H1 (cell line): Measurements from ENCODE around the gene CTDP1. TPM values are rescaled to one million over a fixed set of nuclear protein-coding genes. Genes with fewer than 3 reads are reported as not detected.
A peak's percentile ranks its signal among the peaks of the same experiment; 100 is the strongest.

Experiments used
- CTCF ChIA-PET: fragments of 300-600 bp; sonication (Branson Sonifier 250); formaldehyde crosslinking; loops from one replicate; lab custom pipeline; 2021; ENCODE audit not compliant: partially characterized antibody; lab: Charles Lee
- POLR2A ChIA-PET: fragments of 300-600 bp; sonication (Branson Sonifier 250); formaldehyde crosslinking; loops from one replicate; lab custom pipeline; 2021; ENCODE audit warnings: inconsistent platforms; ENCODE audit not compliant: partially characterized antibody; lab: Charles Lee
- DNase-seq, 2 experiments: peaks; one replicate each; pipeline versions ENCODE4 v3.0.0 to v3.0.0-alpha.2; 2010 to 2022; ENCODE audit warnings: low spot score in 2 of 2, low read depth in 1 of 2, mixed read lengths in 1 of 2
- FAIRE-seq: peaks from 2 replicates; lab custom pipeline; 2011; peaks lifted over from hg19 to GRCh38; lab: Jason Lieb, UNC
- H2AFZ ChIP-seq: 2 replicates; pipeline ENCODE4 v1.8.1; 2012; ENCODE audit warnings: low read length, inconsistent platforms
- H2AK5ac ChIP-seq: 2 replicates; pipeline ENCODE4 v1.6.1; 2013; ENCODE audit warnings: low read depth, low read length
- H2BK120ac ChIP-seq: replicated peaks from 2 replicates; pipeline ENCODE3; 2013; ENCODE audit warnings: low read depth, low read length, inconsistent platforms
- H2BK12ac ChIP-seq: 2 replicates; pipeline ENCODE4 v1.6.1; 2013; ENCODE audit warnings: low read depth, low read length
- H2BK15ac ChIP-seq: 2 replicates; pipeline ENCODE4 v1.6.1; 2013; ENCODE audit warnings: low read length
- H2BK20ac ChIP-seq: 2 replicates; pipeline ENCODE4 v1.6.1; 2013; ENCODE audit warnings: low read length
- H2BK5ac ChIP-seq: 2 replicates; pipeline ENCODE4 v1.6.1; 2013; ENCODE audit warnings: low read depth, low read length
- H3K14ac ChIP-seq: 2 replicates; pipeline ENCODE4 v1.6.1; 2013; ENCODE audit warnings: inconsistent platforms; ENCODE audit not compliant: insufficient read length
- H3K18ac ChIP-seq: 2 replicates; pipeline ENCODE4 v1.6.1; 2013; ENCODE audit warnings: low read length; ENCODE audit errors: extremely low read depth
- H3K23ac ChIP-seq: 2 replicates; pipeline ENCODE4 v1.6.1; 2013; ENCODE audit warnings: inconsistent platforms; ENCODE audit not compliant: insufficient read length
- H3K23me2 ChIP-seq: 2 replicates; pipeline ENCODE4 v1.6.1; 2013; ENCODE audit warnings: low read depth, low read length
- H3K27ac ChIP-seq: 2 replicates; pipeline ENCODE4 v1.6.1; 2011; ENCODE audit warnings: low read depth, low read length, inconsistent platforms
- H3K27me3 ChIP-seq, 4 experiments: replicated peaks in 1 of 4; 1 replicate in 1 of 4; 2 replicates in 3 of 4; pipeline versions ENCODE4 v1.6.1 to v1.8.1; 2011 to 2013; ENCODE audit warnings: low read length in 3 of 4, mild to moderate bottlenecking in 3 of 4, inconsistent platforms in 2 of 4, mixed read lengths in 2 of 4, moderate library complexity in 1 of 4; ENCODE audit not compliant: control insufficient read depth in 3 of 4, insufficient read depth in 3 of 4; ENCODE audit errors: extremely low read depth in 1 of 4
- H3K36me3 ChIP-seq, 4 experiments: 2 replicates each; pipeline versions ENCODE4 v1.6.1 to v1.8.1; 2011 to 2013; ENCODE audit warnings: mild to moderate bottlenecking in 4 of 4, low read length in 3 of 4, moderate library complexity in 2 of 4, control low read depth in 1 of 4, inconsistent platforms in 1 of 4; ENCODE audit not compliant: insufficient read depth in 4 of 4, control insufficient read depth in 2 of 4
- H3K4ac ChIP-seq: replicated peaks from 2 replicates; pipeline ENCODE3; 2013; ENCODE audit warnings: low read length, low read depth, mixed read lengths, inconsistent platforms; ENCODE audit not compliant: insufficient read length
- H3K4me1 ChIP-seq, 4 experiments: replicated peaks in 1 of 4; 1 replicate in 1 of 4; 2 replicates in 3 of 4; pipeline versions ENCODE4 v1.6.1 to v1.8.1; 2011 to 2013; ENCODE audit warnings: low read length in 3 of 4, inconsistent platforms in 2 of 4, mixed read lengths in 1 of 4; ENCODE audit not compliant: insufficient read depth in 4 of 4, control insufficient read depth in 3 of 4
- H3K4me2 ChIP-seq, 2 experiments: 2 replicates each; pipeline versions ENCODE4 v1.6.1 to v1.8.1; 2011 to 2013; ENCODE audit warnings: low read depth in 2 of 2, low read length in 2 of 2, control low read depth in 1 of 2, inconsistent platforms in 1 of 2, mild to moderate bottlenecking in 1 of 2; ENCODE audit not compliant: insufficient read depth in 1 of 2
- H3K4me3 ChIP-seq, 4 experiments: fragments of 200-600, 300-600 bp in 1 of 4; sonication (generic), shearing (Covaris generic), sonication (Bioruptor Twin) in 1 of 4; 2 replicates each; pipeline versions ENCODE4 v1.5.1 to v1.8.1; 2011 to 2016; ENCODE audit warnings: low read length in 4 of 4, low read depth in 3 of 4, control low read depth in 2 of 4, inconsistent platforms in 2 of 4, mild to moderate bottlenecking in 2 of 4, mixed read lengths in 1 of 4, moderate library complexity in 1 of 4; ENCODE audit not compliant: insufficient read depth in 2 of 4; ENCODE audit errors: extremely low read depth in 1 of 4
- H3K56ac ChIP-seq: replicated peaks from 2 replicates; pipeline ENCODE3; 2013; ENCODE audit warnings: low read depth, mild to moderate bottlenecking, mixed read lengths, low read length, inconsistent platforms; ENCODE audit not compliant: insufficient read length
- H3K79me1 ChIP-seq: 2 replicates; pipeline ENCODE4 v1.6.1; 2013; ENCODE audit warnings: low read depth, low read length, control low read depth
- H3K79me2 ChIP-seq, 2 experiments: 2 replicates each; pipeline versions ENCODE4 v1.6.1 to v1.8.1; 2012 to 2013; ENCODE audit warnings: low read length in 2 of 2, mild to moderate bottlenecking in 2 of 2, inconsistent platforms in 1 of 2; ENCODE audit not compliant: insufficient read depth in 2 of 2, control insufficient read depth in 1 of 2
- H3K9ac ChIP-seq, 4 experiments: replicated peaks in 1 of 4; 1 replicate in 1 of 4; 2 replicates in 3 of 4; pipeline versions ENCODE4 v1.6.1 to v1.8.1; 2011 to 2013; ENCODE audit warnings: low read depth in 3 of 4, low read length in 3 of 4, control low read depth in 2 of 4, mild to moderate bottlenecking in 2 of 4, moderate library complexity in 2 of 4, inconsistent platforms in 1 of 4; ENCODE audit errors: extremely low read depth in 1 of 4
- H3K9me3 ChIP-seq, 2 experiments: 2 replicates each; pipeline versions ENCODE4 v1.6.1 to v1.8.1; 2012 to 2013; ENCODE audit warnings: mild to moderate bottlenecking in 2 of 2, moderate library complexity in 2 of 2, control low read depth in 1 of 2, inconsistent platforms in 1 of 2, low read depth in 1 of 2, low read length in 1 of 2, mixed read lengths in 1 of 2; ENCODE audit not compliant: insufficient read depth in 2 of 2
- H4K20me1 ChIP-seq, 2 experiments: replicated peaks in 1 of 2; 2 replicates each; pipeline versions ENCODE3 to v1.8.1; 2011 to 2013; ENCODE audit warnings: inconsistent platforms in 2 of 2, low read length in 2 of 2, mild to moderate bottlenecking in 1 of 2; ENCODE audit not compliant: insufficient read depth in 2 of 2, control insufficient read depth in 1 of 2
- H4K5ac ChIP-seq: 2 replicates; pipeline ENCODE4 v1.6.1; 2013; ENCODE audit warnings: low read length, low read depth, mixed read lengths, inconsistent platforms; ENCODE audit not compliant: insufficient read length
- H4K8ac ChIP-seq: 2 replicates; pipeline ENCODE4 v1.8.0; 2013; ENCODE audit warnings: mild to moderate bottlenecking, moderate library complexity, low read length, inconsistent platforms; ENCODE audit not compliant: insufficient read depth; ENCODE audit errors: extremely low read depth
- H4K91ac ChIP-seq: replicated peaks from 2 replicates; pipeline ENCODE3; 2013; ENCODE audit warnings: low read length, mixed read lengths, inconsistent platforms; ENCODE audit not compliant: insufficient read length
- GABPA ChIP-seq: IDR thresholded peaks from 2 replicates; pipeline ENCODE4 v1.6.1; 2011; ENCODE audit warnings: mild to moderate bottlenecking, low read length, moderate library complexity, borderline replicate concordance; ENCODE audit not compliant: insufficient read depth
- NANOG ChIP-seq: IDR thresholded peaks from 2 replicates; pipeline ENCODE4 v1.6.1; 2011; ENCODE audit warnings: low read length, low read depth, mild to moderate bottlenecking, inconsistent platforms; ENCODE audit not compliant: insufficient read depth, poor library complexity, severe bottlenecking
- RBBP5 ChIP-seq: IDR thresholded peaks from 2 replicates; pipeline ENCODE4 v1.7.1; 2012; ENCODE audit warnings: low read depth, mild to moderate bottlenecking, inconsistent platforms, low read length, moderate library complexity, borderline replicate concordance
- SAP30 ChIP-seq: fragments of 300-600 bp; sonication (generic); IDR thresholded peaks from 2 replicates; pipeline ENCODE4 v1.7.1; 2012; ENCODE audit warnings: low read length, moderate library complexity, mild to moderate bottlenecking, inconsistent platforms; ENCODE audit not compliant: insufficient read depth, insufficient replicate concordance
- SRF ChIP-seq: IDR thresholded peaks from 2 replicates; pipeline ENCODE4 v1.6.1; 2011; ENCODE audit warnings: mild to moderate bottlenecking, low read depth, low read length, moderate library complexity
- ZNF274 ChIP-seq: IDR thresholded peaks from 2 replicates; pipeline ENCODE4 v1.7.0; 2012; ENCODE audit warnings: low read length, borderline replicate concordance; ENCODE audit errors: extremely low read depth
- WGBS, 2 experiments: shearing (Covaris generic) in 1 of 2; methylation state at CpG; one replicate each; pipeline versions ENCODE4 v1.1.6 to v1.1.7; 2013 to 2015; ENCODE audit warnings: low lambda C conversion rate in 2 of 2, mixed read lengths in 2 of 2, inconsistent platforms in 1 of 2, low coverage in 1 of 2, missing lambda C conversion rate in 1 of 2; ENCODE audit not compliant: insufficient replicate concordance in 2 of 2, insufficient coverage in 1 of 2, insufficient read length in 1 of 2; ENCODE audit errors: extremely low coverage in 1 of 2, missing lambda C conversion rate in 1 of 2; 5-methylcytosine and 5-hydroxymethylcytosine counted together
- polyA plus RNA-seq, 7 experiments: library from polyadenylated mRNA; depleted of rRNA in 3 of 7; stranded (reverse) in 5 of 7; unstranded in 2 of 7; fragments of >200 nt in 5 of 7; fragments of 200-250 nt in 2 of 7; gene quantifications; 1 replicate in 5 of 7; 2 replicates in 1 of 7; 4 replicates in 1 of 7; pipeline versions ENCODE4 v1.2.1 to v1.2.3, GENCODE V29; 2011 to 2013; ENCODE audit warnings: missing spikeins in 2 of 7, mixed read lengths in 2 of 7
- total RNA-seq: library from RNA; stranded (reverse); fragmentation: NEBNext Ultra II Directional; extraction: Animal tissue kit (Norgen Biotek cat#: 25700); gene quantifications from 2 replicates; pipeline ENCODE4 v1.2.1, GENCODE V29; 2021

The CTDP1 gene
- total and polyA plus RNA-seq, 2 of the 8 experiments (the other 6 are each of a cell fraction or from before 2014, with no cell fraction given) = 16.6 to 37.0 TPM

- no peak overlapping the region for H2BK20ac ChIP-seq
- WGBS, 2 experiments = 88% methylated on average over 13 of the region's 13 CpGs; no CpG with 5 or more reads in 1 of the 2 experiments
These were observed 43.4 kb downstream of the CTDP1 start for GRCh38 chr18:79723036-79723435.

More at GRCh38 chr18:79723036-79723435, 43.4 kb downstream of the CTDP1 start:
- ChIA-PET POLR2A (no interaction called here), CTCF (no interaction called here)
- no peak overlapping the region for H3K9ac ChIP-seq
- H3K56ac ChIP-seq = no peak overlapping the region
- no peak overlapping the region for H3K14ac ChIP-seq
- no peak for FAIRE-seq
- peaks cover 4% of the 10 kb centered on the region for H3K79me1 ChIP-seq
- H3K4me1 ChIP-seq = no peaks in the 10 kb centered on the region
- H2BK5ac ChIP-seq = no peak overlapping the region
- no peak overlapping the region for H3K23ac ChIP-seq
- H3K27me3 ChIP-seq = no peaks in the 10 kb centered on the region
- no peak overlapping the region for H3K4me2 ChIP-seq
- H3K4ac ChIP-seq = no peak overlapping the region
- H3K36me3 ChIP-seq = peaks cover 3 to 22% (median 11%) of the 10 kb centered on the region in 4 experiments; a peak in 5 of 8 replicates
- TF ChIP-seq GABPA = no peak
- TF ChIP-seq RBBP5 = no peak
- no peak for TF ChIP-seq NANOG
- TF ChIP-seq ZNF274 = no peak
- no peak for TF ChIP-seq SAP30
- TF ChIP-seq SRF = no peak
- H4K91ac ChIP-seq = no peak overlapping the region
- H3K9me3 ChIP-seq = no peaks in the 10 kb centered on the region
- peaks cover 6 to 12% of the 10 kb centered on the region in 2 experiments for H4K20me1 ChIP-seq
- no peak overlapping the region for H3K27ac ChIP-seq
- H3K79me2 ChIP-seq = peaks cover 0 to 16% of the 10 kb centered on the region in 2 experiments; a peak in 3 of 4 replicates
- no peak for DNase-seq
- no peak overlapping the region for H2BK15ac ChIP-seq
- H3K23me2 ChIP-seq = no peaks in the 10 kb centered on the region
- no peak overlapping the region for H2AFZ ChIP-seq
- 0 out of 2 replicates have a peak overlapping the region, but pooled peaks have one; percentile 14 for H4K8ac ChIP-seq
- no peak overlapping the region for H2AK5ac ChIP-seq
- no peak overlapping the region for H2BK120ac ChIP-seq
- no peak overlapping the region for H3K4me3 ChIP-seq
- no peak overlapping the region for H3K18ac ChIP-seq
- no peak overlapping the region for H4K5ac ChIP-seq
- H2BK12ac ChIP-seq = no peak overlapping the region
